Endothelial cell of umbilical vein (primary cell): ENCODE data around the gene MMP24.

ENCODE experiments used
- CTCF ChIP-seq, 2 donors: IDR thresholded peaks; 1 replicate in 1 of 2; 2 replicates in 1 of 2; pipeline ENCODE4 v1.5.1; 2011; ENCODE audit warnings: low read length in 2 of 2, mild to moderate bottlenecking in 2 of 2, moderate library complexity in 2 of 2, control low read depth in 1 of 2, inconsistent platforms in 1 of 2, low read depth in 1 of 2; ENCODE audit not compliant: insufficient read depth in 1 of 2; ENCODE audit errors: extremely low read depth in 1 of 2
- EZH2 ChIP-seq: IDR thresholded peaks from 2 replicates; pipeline ENCODE4 v1.6.1; 2012; ENCODE audit warnings: borderline replicate concordance, low read depth, mild to moderate bottlenecking, moderate library complexity, low read length, inconsistent platforms; ENCODE audit not compliant: severe bottlenecking
- FOS ChIP-seq: IDR thresholded peaks from 2 replicates; pipeline ENCODE4 v1.6.1; 2011; ENCODE audit warnings: mild to moderate bottlenecking, low read length, moderate library complexity, borderline replicate concordance; ENCODE audit not compliant: insufficient read depth
- JUN ChIP-seq: IDR thresholded peaks from 2 replicates; pipeline ENCODE4 v1.6.1; 2011; ENCODE audit warnings: borderline replicate concordance, low read depth; ENCODE audit not compliant: insufficient read length, insufficient read depth
- MAX ChIP-seq: IDR thresholded peaks from 2 replicates; pipeline ENCODE4 v1.6.1; 2011; ENCODE audit not compliant: insufficient read depth, insufficient read length
- MYC ChIP-seq: IDR thresholded peaks from one replicate; pipeline ENCODE4 v1.6.1; 2011; ENCODE audit warnings: mild to moderate bottlenecking, low read depth, low read length
- POLR2A ChIP-seq: IDR thresholded peaks from 2 replicates; pipeline ENCODE4 v1.6.1; 2012; ENCODE audit warnings: low read depth, mild to moderate bottlenecking, control low read depth, low read length
- POLR2AphosphoS5 ChIP-seq: IDR thresholded peaks from 2 replicates; pipeline ENCODE4 v1.6.1; 2012; ENCODE audit warnings: low read depth, mild to moderate bottlenecking, control low read depth, low read length, moderate library complexity; ENCODE audit not compliant: insufficient read depth

- TF ChIP-seq CTCF (IDR thresholded peaks at IDR 0.05; ENCODE audit: extremely low read depth in 1 of 2, insufficient read depth in 1 of 2, low read depth in 1 of 2, low read length in 2 of 2), result no peak
- no peak for TF ChIP-seq POLR2AphosphoS5
- TF ChIP-seq POLR2A, result no peak
- TF ChIP-seq EZH2, result no peak
- TF ChIP-seq FOS, result no peak
- TF ChIP-seq MAX, result no peak
- TF ChIP-seq MYC, result no peak
- no peak for TF ChIP-seq JUN
Measured at GRCh38 chr20:35316086-35316485, 89.6 kb downstream of the MMP24 start.
